SK-N-SH (cell line): ENCODE data around the gene TBC1D21. TPM values are rescaled to one million over a fixed set of nuclear protein-coding genes. Genes with fewer than 3 reads are reported as not detected.

Experiments
- CTCF ChIA-PET: fragments of 300-600, 350-600 bp; formaldehyde crosslinking; extraction: SDS; loops from one replicate; lab custom pipeline; 2021; lab: Yijun Ruan, JAX
- POLR2A ChIA-PET: fragments of 350-600 bp; sonication (Branson Sonifier 250); formaldehyde crosslinking; extraction: SDS; loops from one replicate; lab custom pipeline; 2020; ENCODE audit warnings: antibody characterized with exemption, inconsistent platforms; lab: Yijun Ruan, JAX
- DNase-seq: peaks from one replicate; pipeline ENCODE4 v3.0.0; 2012
- H2AFZ ChIP-seq: fragments of 200-600 bp; sonication (generic); 2 replicates; pipeline ENCODE4 v1.8.1; 2016; ENCODE audit warnings: antibody characterized with exemption, mild to moderate bottlenecking, low read depth
- H3F3A ChIP-seq: fragments of 200-600 bp; sonication (generic); replicated peaks from 2 replicates; pipeline ENCODE3; 2016; ENCODE audit warnings: antibody characterized with exemption, mild to moderate bottlenecking; ENCODE audit not compliant: insufficient read depth
- H3K27ac ChIP-seq, 2 experiments: fragments of 200-500 bp in 1 of 2; fragments of 200-600 bp in 1 of 2; sonication (Bioruptor generic) in 1 of 2; sonication (generic), shearing (Covaris generic) in 1 of 2; 2 replicates each; pipeline versions ENCODE4 v1.5.1 to v1.6.1; 2014 to 2016; ENCODE audit warnings: low read depth in 2 of 2, inconsistent platforms in 1 of 2, low read length in 1 of 2, mild to moderate bottlenecking in 1 of 2, mixed read lengths in 1 of 2
- H3K27me3 ChIP-seq: fragments of 200-600 bp; sonication (generic), shearing (Covaris generic); 2 replicates; pipeline ENCODE4 v1.6.1; 2016; ENCODE audit warnings: mixed run types; ENCODE audit not compliant: insufficient read depth
- H3K36me3 ChIP-seq, 2 experiments: fragments of 200-500 bp in 1 of 2; fragments of 200-600 bp in 1 of 2; sonication (Bioruptor generic) in 1 of 2; sonication (generic) in 1 of 2; replicated peaks in 1 of 2; 2 replicates each; pipeline versions ENCODE3 to v1.5.1; 2014 to 2016; ENCODE audit warnings: low read length in 1 of 2, mild to moderate bottlenecking in 1 of 2; ENCODE audit not compliant: insufficient read depth in 2 of 2, control insufficient read depth in 1 of 2
- H3K4me1 ChIP-seq, 2 experiments: fragments of 200-500 bp in 1 of 2; fragments of 200-600 bp in 1 of 2; sonication (Bioruptor generic) in 1 of 2; sonication (generic), shearing (Covaris generic) in 1 of 2; 2 replicates each; pipeline versions ENCODE4 v1.5.1 to v1.6.1; 2014 to 2016; ENCODE audit warnings: low read depth in 1 of 2, low read length in 1 of 2, mixed run types in 1 of 2; ENCODE audit not compliant: insufficient read depth in 2 of 2, control insufficient read depth in 1 of 2
- H3K4me2 ChIP-seq: fragments of 200-600 bp; sonication (generic), shearing (Covaris generic); 2 replicates; pipeline ENCODE4 v1.6.1; 2017; ENCODE audit warnings: mixed run types
- H3K4me3 ChIP-seq, 2 experiments: fragments of 200-500 bp in 1 of 2; fragments of 200-600 bp in 1 of 2; sonication (Bioruptor generic) in 1 of 2; sonication (generic), shearing (Covaris generic) in 1 of 2; 2 replicates each; pipeline versions ENCODE4 v1.5.1 to v1.8.1; 2014 to 2016; ENCODE audit warnings: low read depth in 2 of 2, inconsistent platforms in 1 of 2, low read length in 1 of 2, mild to moderate bottlenecking in 1 of 2, mixed read lengths in 1 of 2, moderate library complexity in 1 of 2
- H3K79me2 ChIP-seq: fragments of 200-600 bp; sonication (generic); 2 replicates; pipeline ENCODE4 v1.8.1; 2017; ENCODE audit warnings: mild to moderate bottlenecking; ENCODE audit not compliant: insufficient read depth
- H3K9ac ChIP-seq: fragments of 200-600 bp; sonication (generic); 2 replicates; pipeline ENCODE4 v1.6.1; 2017; ENCODE audit warnings: mixed run types
- H3K9me2 ChIP-seq: fragments of 200-600 bp; sonication (generic); 2 replicates; pipeline ENCODE4 v1.6.1; 2017; ENCODE audit warnings: mixed run types
- H3K9me3 ChIP-seq: fragments of 200-600 bp; sonication (generic); 2 replicates; pipeline ENCODE4 v1.6.1; 2017; ENCODE audit warnings: mixed run types, mild to moderate bottlenecking, moderate library complexity
- H4K20me1 ChIP-seq: fragments of 200-600 bp; sonication (generic); 2 replicates; pipeline ENCODE4 v1.6.1; 2017; ENCODE audit warnings: mild to moderate bottlenecking, mixed run types; ENCODE audit not compliant: insufficient read depth
- CTCF ChIP-seq: fragments of 200-600 bp; sonication (generic); IDR thresholded peaks from 2 replicates; pipeline ENCODE4 v1.6.1; 2017; ENCODE audit warnings: antibody characterized with exemption, mild to moderate bottlenecking, moderate library complexity
- ELF1 ChIP-seq: IDR thresholded peaks from 2 replicates; pipeline ENCODE4 v1.4.0; 2012
- EP300 ChIP-seq, 2 experiments: IDR thresholded peaks; 2 replicates each; pipeline versions ENCODE4 v1.4.0 to v1.6.1; 2012; ENCODE audit warnings: borderline replicate concordance in 1 of 2, low read depth in 1 of 2, low read length in 1 of 2
- GABPA ChIP-seq: IDR thresholded peaks from 2 replicates; pipeline ENCODE4 v1.4.0; 2012; ENCODE audit warnings: low read depth, mild to moderate bottlenecking
- IRF3 ChIP-seq: fragments of 150-350 bp; IDR thresholded peaks from 2 replicates; pipeline ENCODE4 v1.6.1; 2016; ENCODE audit warnings: mild to moderate bottlenecking, low read depth, low read length
- JUND ChIP-seq: IDR thresholded peaks from 2 replicates; pipeline ENCODE4 v1.4.0; 2012
- MAX ChIP-seq: IDR thresholded peaks from 2 replicates; pipeline ENCODE4 v1.4.0; 2012; ENCODE audit warnings: low read depth
- MXI1 ChIP-seq: IDR thresholded peaks from 2 replicates; pipeline ENCODE4 v1.6.1; 2012; ENCODE audit warnings: mild to moderate bottlenecking, low read depth, low read length, improper control_type of control experiment
- NFIC ChIP-seq: IDR thresholded peaks from 2 replicates; pipeline ENCODE4 v1.4.0; 2012; ENCODE audit warnings: borderline replicate concordance
- PBX3 ChIP-seq: IDR thresholded peaks from 2 replicates; pipeline ENCODE4; 2012
- RAD21 ChIP-seq: IDR thresholded peaks from 2 replicates; pipeline ENCODE4 v1.6.1; 2012; ENCODE audit warnings: mild to moderate bottlenecking, low read length
- RCOR1 ChIP-seq: fragments of 150-350 bp; IDR thresholded peaks from 2 replicates; pipeline ENCODE4 v1.6.1; 2017; ENCODE audit warnings: antibody characterized with exemption, low read length
- REST ChIP-seq: IDR thresholded peaks from 2 replicates; pipeline ENCODE4 v1.6.1; 2012; ENCODE audit warnings: mild to moderate bottlenecking, low read depth, low read length, moderate library complexity
- RFX5 ChIP-seq: IDR thresholded peaks from 2 replicates; pipeline ENCODE4 v1.6.1; 2012; ENCODE audit warnings: mild to moderate bottlenecking, improper control_type of control experiment, low read length
- SIN3A ChIP-seq: IDR thresholded peaks from 2 replicates; pipeline ENCODE4 v1.6.1; 2012; ENCODE audit warnings: low read depth, mild to moderate bottlenecking, low read length, moderate library complexity, borderline replicate concordance
- SMC3 ChIP-seq: IDR thresholded peaks from 2 replicates; pipeline ENCODE4 v1.6.1; 2012; ENCODE audit warnings: low read depth, low read length, improper control_type of control experiment
- YY1 ChIP-seq: IDR thresholded peaks from 2 replicates; pipeline ENCODE4 v1.4.0; 2012; ENCODE audit warnings: low read depth, mild to moderate bottlenecking
- ZBTB33 ChIP-seq: IDR thresholded peaks from 2 replicates; pipeline ENCODE4 v1.4.0; 2012; ENCODE audit warnings: low read depth, borderline replicate concordance
- WGBS: methylation state at CpG from one replicate; pipeline ENCODE4 v1.1.6; 2017; ENCODE audit warnings: low lambda C conversion rate; 5-methylcytosine and 5-hydroxymethylcytosine counted together
- polyA plus RNA-seq, 3 experiments: library from polyadenylated mRNA; depleted of rRNA; stranded (reverse); fragments of >200 nt; gene quantifications; 2 replicates each; pipeline ENCODE4 v1.2.3, GENCODE V29; 2012

The TBC1D21 gene
- polyA plus RNA-seq, 1 of the 3 experiments (the other 2 are of a cell fraction), result not detected

GRCh38 chr15:73865904-73866303 lies 7.5 kb upstream of the TBC1D21 start (continued):
- no peak for TF ChIP-seq MAX

- WGBS, result 16% methylated on average over 2 of the region's 2 CpGs
- no peak overlapping the region for H3K4me3 ChIP-seq
- CTCF ChIA-PET, result interaction anchor here (0.8 to 3.8 kb wide), 10 partner anchors 7 to 62 kb away, joined by 3 to 15 read pairs (median 5); partner anchors contain the start of gene TBC1D21
- no peaks in the 10 kb centered on the region for H4K20me1 ChIP-seq
- H3K9ac ChIP-seq, result no peak overlapping the region
- H3K9me2 ChIP-seq, result no peaks in the 10 kb centered on the region
- H2AFZ ChIP-seq, result no peak overlapping the region
- POLR2A ChIA-PET, result no interaction called here
- TF ChIP-seq YY1 (no peak), SIN3A (no peak), IRF3 (no peak), ELF1 (no peak), SMC3 (no peak), GABPA (no peak), MXI1 (no peak), RAD21 (no peak), PBX3 (no peak), RCOR1 (no peak), MAX (no peak), EP300 (IDR thresholded peaks at IDR 0.05; ENCODE audit: borderline replicate concordance in 1 of 2, low read depth in 1 of 2, low read length in 1 of 2) (no peak), NFIC (no peak), RFX5 (no peak), CTCF (no peak), JUND (no peak), REST (no peak), ZBTB33 (no peak)
- no peak overlapping the region for H3K4me2 ChIP-seq
- no peak for DNase-seq
- peaks cover 22% of the 10 kb centered on the region; the same call in 1 of the 2 replicates for H3K27me3 ChIP-seq
- no peak overlapping the region for H3K27ac ChIP-seq
- peaks cover 0 to 7% of the 10 kb centered on the region in 2 experiments for H3K36me3 ChIP-seq
- no peaks in the 10 kb centered on the region; the same call in 1 of the 2 replicates for H3K9me3 ChIP-seq
- H3F3A ChIP-seq, result no peaks in the 10 kb centered on the region
- no peaks in the 10 kb centered on the region for H3K79me2 ChIP-seq
- H3K4me1 ChIP-seq, result no peaks in the 10 kb centered on the region; a peak in 1 of 4 replicates
These were observed 6.9 kb upstream of the TBC1D21 start for GRCh38 chr15:73866481-73866880.
